GM19099 (cell line): ENCODE measurements around the gene MAP7D3.
"Not testable (repeated sequence)": the region's sequence is repeated elsewhere in the genome, so short reads cannot be mapped to it uniquely, and the experiment has no call there.

Source experiments
- POLR2A ChIP-seq: IDR thresholded peaks from 3 replicates; pipeline ENCODE4 v1.6.1; 2011; ENCODE audit warnings: low read depth; ENCODE audit not compliant: insufficient read length; ENCODE audit errors: extremely low read depth

Gene MAP7D3, protein sequence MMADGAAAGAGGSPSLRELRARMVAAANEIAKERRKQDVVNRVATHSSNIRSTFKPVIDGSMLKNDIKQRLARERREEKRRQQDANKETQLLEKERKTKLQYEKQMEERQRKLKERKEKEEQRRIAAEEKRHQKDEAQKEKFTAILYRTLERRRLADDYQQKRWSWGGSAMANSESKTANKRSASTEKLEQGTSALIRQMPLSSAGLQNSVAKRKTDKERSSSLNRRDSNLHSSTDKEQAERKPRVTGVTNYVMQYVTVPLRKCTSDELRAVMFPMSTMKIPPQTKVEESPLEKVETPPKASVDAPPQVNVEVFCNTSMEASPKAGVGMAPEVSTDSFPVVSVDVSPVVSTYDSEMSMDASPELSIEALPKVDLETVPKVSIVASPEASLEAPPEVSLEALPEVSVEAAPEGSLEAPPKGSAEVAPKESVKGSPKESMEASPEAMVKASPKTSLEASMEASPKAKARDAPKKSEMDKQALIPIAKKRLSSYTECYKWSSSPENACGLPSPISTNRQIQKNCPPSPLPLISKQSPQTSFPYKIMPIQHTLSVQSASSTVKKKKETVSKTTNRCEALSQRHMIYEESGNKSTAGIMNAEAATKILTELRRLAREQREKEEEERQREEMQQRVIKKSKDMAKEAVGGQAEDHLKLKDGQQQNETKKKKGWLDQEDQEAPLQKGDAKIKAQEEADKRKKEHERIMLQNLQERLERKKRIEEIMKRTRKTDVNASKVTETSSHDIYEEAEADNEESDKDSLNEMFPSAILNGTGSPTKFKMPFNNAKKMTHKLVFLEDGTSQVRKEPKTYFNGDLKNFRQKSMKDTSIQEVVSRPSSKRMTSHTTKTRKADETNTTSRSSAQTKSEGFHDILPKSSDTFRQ

DNA sequence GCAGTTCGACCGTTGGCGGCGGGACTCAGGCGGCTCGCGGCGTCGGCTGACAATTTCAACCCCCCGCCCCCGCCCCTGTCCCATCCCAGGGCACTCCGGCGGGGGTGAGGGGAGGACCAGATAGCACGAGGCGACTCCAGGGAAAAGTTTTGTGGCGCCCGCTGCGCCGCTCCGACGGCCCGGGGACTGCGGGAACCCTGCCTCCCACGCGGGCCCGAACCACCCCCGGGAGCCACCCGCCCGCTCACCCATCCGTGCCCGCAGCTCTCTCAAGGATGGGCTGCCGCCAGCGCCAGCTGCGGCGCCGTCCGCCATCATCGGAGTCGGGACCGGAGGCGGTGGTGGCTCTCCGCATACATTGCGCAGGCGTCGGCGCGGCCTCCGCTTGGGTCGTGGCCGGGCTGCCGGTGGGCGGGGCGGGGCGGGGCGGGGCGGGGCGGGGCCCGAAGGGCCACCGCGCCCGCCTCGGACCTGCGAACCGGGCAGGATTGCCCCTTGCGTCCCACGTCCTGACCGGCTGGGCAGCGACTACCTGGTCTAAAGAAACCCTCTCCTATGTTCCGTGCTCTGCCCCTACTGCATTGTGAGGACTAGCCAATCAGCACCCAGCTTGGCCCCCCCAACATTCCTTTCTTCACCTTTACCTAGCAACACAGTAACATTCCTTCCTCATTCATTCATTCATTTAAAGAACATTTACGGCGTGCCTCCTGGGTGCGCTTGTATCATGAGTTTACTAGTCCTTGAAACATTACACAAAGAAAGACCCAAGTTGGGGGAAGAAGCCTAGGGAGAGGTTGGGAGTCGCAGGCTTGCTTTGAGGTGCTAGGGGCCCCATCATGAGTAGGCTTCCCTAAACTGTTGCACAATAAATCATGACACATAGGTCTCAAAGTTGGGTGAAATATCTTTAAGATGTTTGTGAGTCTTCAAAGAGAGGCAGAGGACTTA is at the start of gene MAP7D3:
Gene MAP7D3 (minus strand): TSS at position 360 of the 951 bp plus-strand sequence. CDS start 42 bp downstream, at position 318.
- peak; percentile 72 for TF ChIP-seq POLR2A

DNA sequence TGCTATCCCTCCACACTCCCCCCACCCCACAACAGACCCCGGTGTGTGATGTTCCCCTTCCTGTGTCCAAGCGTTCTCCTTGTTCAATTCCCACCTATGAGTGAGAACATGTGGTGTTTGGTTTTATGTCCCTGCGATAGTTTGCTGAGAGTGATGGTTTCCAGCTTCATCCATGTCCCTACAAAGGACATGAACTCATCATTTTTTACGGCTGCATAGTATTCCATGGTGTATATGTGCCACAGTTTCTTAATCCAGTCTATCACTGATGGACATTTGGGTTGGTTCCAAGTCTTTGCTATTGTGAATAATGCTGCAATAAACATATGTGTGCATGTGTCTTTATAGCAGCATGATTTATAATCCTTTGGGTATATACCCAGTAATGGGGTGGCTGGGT is 49.5 kb upstream of the MAP7D3 start, which contains the start of gene ADGRG4:
Gene ADGRG4 (plus strand): TSS at position 243 of the 400 bp plus-strand sequence. CDS start 7,815 bp downstream, outside the sequence.
- not testable (repeated sequence) for TF ChIP-seq POLR2A

DNA sequence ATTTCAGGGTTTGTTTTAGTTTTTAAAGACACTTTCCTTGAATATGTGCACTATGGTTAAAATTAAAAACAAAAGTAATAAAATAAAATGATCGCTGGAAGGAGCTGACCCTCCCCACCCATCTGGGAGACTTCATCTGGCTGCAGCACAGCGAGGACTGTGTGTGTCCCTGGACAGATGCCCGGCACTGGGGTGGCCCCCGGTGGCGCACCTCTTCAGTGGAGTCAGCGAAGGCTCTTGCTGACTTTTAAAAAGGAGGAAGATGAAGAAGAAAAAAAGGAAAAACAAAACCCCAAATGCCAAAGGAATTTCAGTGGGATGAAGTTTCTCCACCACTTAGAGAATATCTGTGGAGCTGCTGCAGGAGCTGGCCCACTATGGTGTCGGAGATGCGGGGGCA is 44.2 kb upstream of the MAP7D3 start:
- TF ChIP-seq POLR2A: no peak

- no peak for TF ChIP-seq POLR2A
Measured at GRCh38 chrX:136292656-136293055, 41.5 kb upstream of the MAP7D3 start.

DNA sequence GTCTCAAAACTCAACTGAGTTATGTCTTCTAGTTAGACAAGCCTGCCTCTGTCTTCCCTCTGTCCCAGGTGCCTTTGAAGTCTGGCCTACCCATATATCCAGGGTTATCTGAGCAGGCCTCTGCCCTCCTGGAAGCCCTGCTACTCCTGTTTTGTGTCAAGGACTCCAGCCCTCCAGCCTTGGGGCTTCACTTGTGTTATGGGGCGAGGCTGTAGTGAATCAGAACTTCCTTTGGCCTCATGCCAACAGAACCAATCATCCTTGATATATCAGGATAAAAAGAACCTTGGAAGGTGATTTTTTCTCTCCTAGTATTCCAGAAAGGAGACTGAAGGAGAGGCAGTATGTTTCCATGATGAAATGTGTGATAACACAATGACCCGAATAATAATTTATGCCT is 40.6 kb upstream of the MAP7D3 start:
- no peak for TF ChIP-seq POLR2A

- TF ChIP-seq POLR2A: no peak
Measured at GRCh38 chrX:136275553-136275952, 24.4 kb upstream of the MAP7D3 start.

GRCh38 chrX:136273986-136274385 is 22.8 kb upstream of the MAP7D3 start:
- no peak for TF ChIP-seq POLR2A

DNA sequence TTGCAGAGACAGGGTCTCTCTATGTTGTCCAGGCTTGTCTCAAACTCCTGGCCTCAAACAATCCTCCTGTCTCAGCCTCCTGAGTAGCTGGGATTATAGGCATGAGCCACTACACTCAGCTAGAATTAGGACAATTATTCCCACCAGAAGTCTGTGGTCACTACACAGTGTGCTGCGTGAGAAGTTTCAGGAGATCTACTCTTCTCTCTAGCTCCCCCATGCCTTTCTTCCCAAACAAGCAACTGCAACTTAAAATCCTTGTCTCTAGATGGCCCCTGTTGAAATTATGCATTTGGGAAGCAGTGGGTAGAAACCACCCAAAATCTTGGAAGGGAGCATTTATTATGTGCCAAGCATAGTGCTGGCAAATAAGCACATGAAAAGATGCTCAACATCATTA is 21.1 kb upstream of the MAP7D3 start:
- TF ChIP-seq POLR2A: no peak

GRCh38 chrX:136271300-136271699 is 20.1 kb upstream of the MAP7D3 start:
- no peak for TF ChIP-seq POLR2A

- TF ChIP-seq POLR2A: no peak
Measured at GRCh38 chrX:136269921-136270320, 18.7 kb upstream of the MAP7D3 start.

- TF ChIP-seq POLR2A: no peak
Measured at GRCh38 chrX:136268051-136269048, 17.1 kb upstream of the MAP7D3 start.

DNA sequence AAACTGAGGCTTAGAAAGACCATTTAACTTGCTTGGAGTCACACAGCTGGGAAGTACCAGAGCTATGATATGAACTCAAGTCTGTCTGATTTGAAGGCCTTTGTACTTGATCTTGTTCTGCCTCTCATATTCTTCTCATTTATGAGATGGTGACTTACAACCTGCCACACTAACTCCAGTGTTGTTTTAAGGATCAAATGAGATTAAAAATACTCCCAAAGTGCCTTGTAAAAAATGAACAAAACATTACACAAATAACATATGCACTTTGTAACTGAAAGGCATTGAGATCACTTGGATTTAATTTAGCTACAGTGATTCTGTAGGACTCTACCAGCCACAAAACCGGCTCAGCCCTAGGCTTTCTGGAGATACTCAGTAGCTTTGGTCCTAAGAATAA is 15.6 kb upstream of the MAP7D3 start:
- TF ChIP-seq POLR2A: no peak

DNA sequence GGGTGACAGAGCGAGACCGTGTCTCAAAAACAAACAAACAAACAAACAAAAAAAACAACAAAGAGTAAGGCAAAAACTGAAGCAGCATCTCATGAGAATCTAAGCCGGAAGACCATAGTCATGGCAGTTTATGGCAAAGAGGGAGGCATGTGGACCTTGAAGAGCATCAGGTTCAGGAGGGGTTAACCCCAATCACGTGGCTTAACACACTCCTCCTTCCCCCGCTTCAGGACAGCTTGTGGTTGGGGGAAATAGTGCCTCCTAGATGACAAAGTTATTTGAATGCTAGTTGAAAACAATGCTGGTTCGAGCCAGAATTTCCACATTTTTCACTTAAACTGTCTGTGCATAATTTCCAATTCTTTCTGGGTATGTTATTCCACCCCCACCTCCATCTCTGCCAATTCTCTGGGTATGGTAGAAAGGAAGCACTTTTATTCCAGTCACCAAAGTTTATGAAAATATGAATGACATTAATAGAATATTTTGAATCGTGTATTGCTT is 11.7 kb upstream of the MAP7D3 start:
- no peak for TF ChIP-seq POLR2A
